ENCODE data around the gene OMA1. TPM values are rescaled to one million over a fixed set of nuclear protein-coding genes. Genes with fewer than 3 reads are reported as not detected.
A peak's percentile ranks its signal among the peaks of the same experiment; 100 is the strongest.

Gene OMA1
- total and polyA plus RNA-seq, 8 donors: 20.5 to 28.3 (median 26.0) TPM

DNA sequence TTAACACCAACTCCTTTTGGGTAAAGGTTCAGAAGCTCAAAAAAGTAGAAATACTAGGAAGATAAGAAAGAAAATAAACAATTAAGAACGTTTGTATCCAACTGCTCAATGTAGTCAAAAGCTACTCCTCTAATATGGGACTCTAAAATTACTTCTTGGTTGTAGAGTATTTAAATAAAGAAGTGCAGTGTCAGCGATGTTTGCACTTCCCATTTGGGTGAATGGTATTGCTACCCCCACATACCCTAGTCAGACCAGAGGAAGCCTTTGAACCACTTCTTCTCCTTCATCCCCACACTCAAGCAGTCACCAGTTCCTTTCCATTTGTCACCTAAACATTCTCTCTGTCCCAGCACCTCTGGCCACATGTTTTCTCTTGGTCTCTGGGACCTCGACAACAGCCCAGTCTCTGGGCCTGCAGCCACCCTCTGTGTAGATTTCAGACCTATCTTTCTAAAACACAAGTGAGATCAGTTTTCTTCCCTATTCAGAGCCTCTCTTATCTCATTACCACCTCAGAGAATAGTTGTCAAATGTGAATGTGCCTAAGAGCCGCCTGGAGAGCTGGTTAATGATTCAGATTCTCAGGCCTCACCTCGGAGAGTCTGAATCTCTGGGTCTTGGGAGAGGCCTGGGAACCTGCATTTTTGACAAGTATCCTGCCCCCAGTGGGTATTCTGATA, 109.8 kb downstream of the OMA1 start:
- H3K27me3 ChIP-seq: no peaks in the 10 kb centered on the region
- no peaks in the 10 kb centered on the region for H3K36me3 ChIP-seq
- H3K9me3 ChIP-seq: no peaks in the 10 kb centered on the region
- no peak overlapping the region for H3K27ac ChIP-seq
- intact Hi-C loops (cut with DNase I): no loop called here
- ATAC-seq (peak; percentile 21), DNase-seq (no peak)
- TF ChIP-seq, protein P1, sequence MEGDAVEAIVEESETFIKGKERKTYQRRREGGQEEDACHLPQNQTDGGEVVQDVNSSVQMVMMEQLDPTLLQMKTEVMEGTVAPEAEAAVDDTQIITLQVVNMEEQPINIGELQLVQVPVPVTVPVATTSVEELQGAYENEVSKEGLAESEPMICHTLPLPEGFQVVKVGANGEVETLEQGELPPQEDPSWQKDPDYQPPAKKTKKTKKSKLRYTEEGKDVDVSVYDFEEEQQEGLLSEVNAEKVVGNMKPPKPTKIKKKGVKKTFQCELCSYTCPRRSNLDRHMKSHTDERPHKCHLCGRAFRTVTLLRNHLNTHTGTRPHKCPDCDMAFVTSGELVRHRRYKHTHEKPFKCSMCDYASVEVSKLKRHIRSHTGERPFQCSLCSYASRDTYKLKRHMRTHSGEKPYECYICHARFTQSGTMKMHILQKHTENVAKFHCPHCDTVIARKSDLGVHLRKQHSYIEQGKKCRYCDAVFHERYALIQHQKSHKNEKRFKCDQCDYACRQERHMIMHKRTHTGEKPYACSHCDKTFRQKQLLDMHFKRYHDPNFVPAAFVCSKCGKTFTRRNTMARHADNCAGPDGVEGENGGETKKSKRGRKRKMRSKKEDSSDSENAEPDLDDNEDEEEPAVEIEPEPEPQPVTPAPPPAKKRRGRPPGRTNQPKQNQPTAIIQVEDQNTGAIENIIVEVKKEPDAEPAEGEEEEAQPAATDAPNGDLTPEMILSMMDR (IDR thresholded peaks at IDR 0.05): no peak
- no peaks in the 10 kb centered on the region for H3K4me1 ChIP-seq
- no peak overlapping the region for H3K4me3 ChIP-seq

DNA sequence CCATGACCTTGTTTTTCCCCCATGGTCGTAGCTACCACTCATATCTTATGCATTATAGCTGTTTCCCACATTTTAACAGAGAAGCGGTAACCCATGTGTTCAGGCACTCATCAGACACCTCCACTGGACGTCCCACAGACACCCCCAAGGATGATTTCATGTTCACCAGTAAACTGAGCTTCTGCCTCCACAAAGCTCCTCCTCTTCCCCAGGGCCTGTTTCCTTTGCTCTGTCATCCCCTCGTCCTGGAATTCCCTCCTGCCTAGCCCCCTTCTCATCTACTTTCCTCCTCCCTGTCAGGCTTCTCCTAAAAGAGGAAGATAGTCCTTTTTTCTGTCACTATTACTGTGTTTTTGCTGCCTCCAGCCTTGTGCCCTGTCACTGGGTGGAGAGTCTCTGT, 111.2 kb downstream of the OMA1 start:
- no peak for DNase-seq
- intact Hi-C loops (cut with DNase I): no loop called here
- H3K27ac ChIP-seq: no peak overlapping the region
- H3K4me1 ChIP-seq: no peaks in the 10 kb centered on the region
- H3K9me3 ChIP-seq: no peaks in the 10 kb centered on the region
- no peaks in the 10 kb centered on the region for H3K36me3 ChIP-seq
- TF ChIP-seq, protein P1 (IDR thresholded peaks at IDR 0.05): no peak
- no peak overlapping the region for H3K4me3 ChIP-seq
- H3K27me3 ChIP-seq: no peaks in the 10 kb centered on the region
- no peak for ATAC-seq

DNA sequence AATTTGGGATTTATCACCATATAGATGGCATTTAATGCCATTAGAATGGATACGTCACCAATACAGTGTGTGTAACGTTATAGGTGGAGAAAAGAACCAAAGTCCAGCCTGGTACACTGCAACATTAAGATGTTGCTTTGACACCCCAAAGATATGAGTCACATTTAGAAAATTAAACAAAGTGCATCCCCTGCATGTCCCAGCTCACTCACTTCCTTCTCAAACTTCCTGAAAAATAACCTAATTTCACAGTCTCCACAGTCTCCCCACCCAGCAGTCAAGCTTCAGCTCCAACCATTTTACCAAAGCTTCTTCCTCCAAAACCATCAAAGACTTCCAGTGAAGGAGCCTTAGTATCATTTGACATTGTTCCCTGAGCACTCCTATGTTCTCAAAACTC, 111.9 kb downstream of the OMA1 start:
- H3K4me1 ChIP-seq: no peaks in the 10 kb centered on the region

DNA sequence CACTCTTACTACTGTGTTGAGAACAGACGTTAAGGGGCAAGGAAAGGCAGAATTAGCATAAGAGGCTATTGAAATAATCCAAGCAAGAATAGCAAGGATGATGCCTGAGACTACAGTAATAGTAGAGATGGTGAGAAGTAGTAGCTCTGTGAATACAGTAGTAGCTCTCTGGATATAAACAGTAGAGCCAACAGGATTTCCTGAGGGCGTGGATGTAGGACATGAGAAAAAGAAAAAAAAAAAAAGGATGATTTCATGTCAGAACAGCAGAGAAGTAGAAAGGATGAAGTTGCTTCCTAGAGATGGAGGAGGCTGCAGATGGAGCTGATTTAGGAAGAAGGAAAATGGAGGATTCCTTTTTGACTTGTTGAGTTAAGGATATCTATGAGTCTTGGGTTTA, 112.3 kb downstream of the OMA1 start:
- intact Hi-C loops (cut with DNase I): no loop called here
- no peaks in the 10 kb centered on the region for H3K27me3 ChIP-seq
- no peaks in the 10 kb centered on the region for H3K9me3 ChIP-seq
- TF ChIP-seq, protein P1 (IDR thresholded peaks at IDR 0.05): no peak
- H3K36me3 ChIP-seq: no peaks in the 10 kb centered on the region
- no peak overlapping the region for H3K4me3 ChIP-seq
- no peaks in the 10 kb centered on the region for H3K4me1 ChIP-seq
- no peak for DNase-seq
- no peak overlapping the region for H3K27ac ChIP-seq
- no peak for ATAC-seq

More for the DNA sequence above, 111.9 kb downstream of the OMA1 start:
- TF ChIP-seq, protein P1 (IDR thresholded peaks at IDR 0.05): no peak
- Histone ChIP-seq H3K9me3 (no peaks in the 10 kb centered on the region), H3K27ac (no peak overlapping the region), H3K27me3 (no peaks in the 10 kb centered on the region), H3K36me3 (no peaks in the 10 kb centered on the region), H3K4me3 (no peak overlapping the region)
- DNase-seq (no peak), ATAC-seq (no peak)
- intact Hi-C loops (cut with DNase I): no loop called here

DNA sequence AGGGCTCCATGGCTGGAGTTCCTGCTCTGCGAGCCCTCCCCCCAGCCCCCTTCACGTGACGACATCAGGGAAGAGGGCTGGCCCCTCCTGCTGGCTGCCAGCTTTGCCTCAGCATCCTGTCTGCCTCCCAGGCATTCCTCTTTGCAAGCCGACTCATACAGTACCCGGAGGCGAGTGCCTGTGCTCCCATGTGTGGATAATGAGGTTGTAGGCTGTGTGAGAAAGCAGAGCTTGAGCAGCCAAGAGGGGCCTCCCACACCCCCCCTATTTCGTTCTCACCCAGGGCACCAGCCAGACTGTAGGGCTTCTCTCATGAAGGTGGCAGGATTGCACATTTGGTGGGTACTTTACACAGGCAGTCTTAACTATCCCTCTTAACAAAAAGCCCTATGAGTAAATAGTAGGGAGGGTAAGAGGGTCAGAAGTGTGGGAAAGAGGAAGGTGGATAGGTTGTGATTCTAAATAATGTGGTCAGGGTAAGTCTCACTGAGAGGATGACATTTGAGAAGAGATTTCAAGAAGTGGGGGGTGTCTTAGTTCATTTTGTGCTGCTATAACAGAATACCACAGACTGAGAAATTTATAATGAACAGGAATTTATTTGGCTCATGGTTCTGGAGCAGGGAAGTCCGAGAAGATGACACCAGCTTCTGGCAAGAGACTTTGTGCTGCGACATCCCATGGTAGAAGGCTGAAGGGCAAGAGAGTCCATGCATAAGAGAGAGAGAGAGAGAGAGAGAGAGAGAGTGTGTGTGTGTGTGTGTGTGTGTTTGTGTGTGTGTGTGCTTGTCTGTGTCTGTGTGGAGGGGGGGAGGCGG, 113.5 kb downstream of the OMA1 start:
- intact Hi-C loops (cut with DNase I): no loop called here
- ATAC-seq (peak; percentile 19), DNase-seq (peak in 1 of 4 donors; percentile 61)
- no peaks in the 10 kb centered on the region for H3K36me3 ChIP-seq
- H3K27me3 ChIP-seq: no peaks in the 10 kb centered on the region
- no peak overlapping the region for H3K4me3 ChIP-seq
- no peaks in the 10 kb centered on the region for H3K4me1 ChIP-seq
- H3K9me3 ChIP-seq: no peaks in the 10 kb centered on the region
- TF ChIP-seq, protein P1 (IDR thresholded peaks at IDR 0.05): no peak
- H3K27ac ChIP-seq: no peak overlapping the region
